Measurements from ENCODE around the gene ERMP1. TPM values are rescaled to one million over a fixed set of nuclear protein-coding genes. Genes with fewer than 3 reads are reported as not detected.

The ERMP1 gene
- total and polyA plus RNA-seq, 2 of the 8 experiments (the other 6 are each of a cell fraction or from before 2014, with no cell fraction given): 12.8 to 16.7 TPM

DNA sequence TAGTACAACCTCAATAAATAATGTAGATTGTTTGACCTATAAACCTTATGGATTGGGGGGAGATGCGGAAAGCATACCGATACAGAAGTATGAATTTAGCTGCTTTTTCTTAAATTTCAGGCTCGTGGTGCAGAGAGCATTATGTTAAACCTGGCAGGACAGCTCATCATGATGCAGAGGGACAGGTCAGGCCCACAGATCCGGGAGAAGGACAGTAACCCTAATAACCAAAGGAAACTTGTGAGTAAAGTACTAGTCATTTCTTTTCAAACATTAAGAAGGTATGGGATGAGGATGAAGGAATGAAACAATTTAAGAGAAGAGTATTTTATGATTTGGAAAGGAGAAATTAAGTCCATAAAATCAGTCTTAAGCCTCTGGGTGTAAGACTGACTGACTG is 70.5 kb downstream of the ERMP1 start:
- no peak overlapping the region for H3K4me2 ChIP-seq (ENCODE audit: insufficient read depth in 1 of 2, low read depth in 2 of 2, low read length in 2 of 2)
- TF ChIP-seq JUND (IDR thresholded peaks at IDR 0.05; ENCODE audit: low read length): no peak
- TF ChIP-seq TCF12 (IDR thresholded peaks at IDR 0.05; ENCODE audit: low read depth, low read length): no peak
- no peak for TF ChIP-seq SUZ12 (IDR thresholded peaks at IDR 0.05; ENCODE audit: low read length)
- TF ChIP-seq CEBPB (IDR thresholded peaks at IDR 0.05; ENCODE audit: low read depth, low read length): no peak
- TF ChIP-seq, protein P1, sequence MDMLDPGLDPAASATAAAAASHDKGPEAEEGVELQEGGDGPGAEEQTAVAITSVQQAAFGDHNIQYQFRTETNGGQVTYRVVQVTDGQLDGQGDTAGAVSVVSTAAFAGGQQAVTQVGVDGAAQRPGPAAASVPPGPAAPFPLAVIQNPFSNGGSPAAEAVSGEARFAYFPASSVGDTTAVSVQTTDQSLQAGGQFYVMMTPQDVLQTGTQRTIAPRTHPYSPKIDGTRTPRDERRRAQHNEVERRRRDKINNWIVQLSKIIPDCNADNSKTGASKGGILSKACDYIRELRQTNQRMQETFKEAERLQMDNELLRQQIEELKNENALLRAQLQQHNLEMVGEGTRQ (IDR thresholded peaks at IDR 0.05; ENCODE audit: low read length): no peak
- TF ChIP-seq TAF1 (IDR thresholded peaks at IDR 0.05; ENCODE audit: low read depth, low read length): no peak
- TF ChIP-seq HDAC2 (IDR thresholded peaks at IDR 0.05; ENCODE audit: borderline replicate concordance in 1 of 2, low read depth in 2 of 2, low read length in 2 of 2): no peak
- TF ChIP-seq RAD21 (IDR thresholded peaks at IDR 0.05 in 1 of 2, conservative IDR thresholded peaks at IDR 0.05 in 1 of 2; ENCODE audit: low read depth in 2 of 2, low read length in 2 of 2): no peak
- TF ChIP-seq, protein P2, sequence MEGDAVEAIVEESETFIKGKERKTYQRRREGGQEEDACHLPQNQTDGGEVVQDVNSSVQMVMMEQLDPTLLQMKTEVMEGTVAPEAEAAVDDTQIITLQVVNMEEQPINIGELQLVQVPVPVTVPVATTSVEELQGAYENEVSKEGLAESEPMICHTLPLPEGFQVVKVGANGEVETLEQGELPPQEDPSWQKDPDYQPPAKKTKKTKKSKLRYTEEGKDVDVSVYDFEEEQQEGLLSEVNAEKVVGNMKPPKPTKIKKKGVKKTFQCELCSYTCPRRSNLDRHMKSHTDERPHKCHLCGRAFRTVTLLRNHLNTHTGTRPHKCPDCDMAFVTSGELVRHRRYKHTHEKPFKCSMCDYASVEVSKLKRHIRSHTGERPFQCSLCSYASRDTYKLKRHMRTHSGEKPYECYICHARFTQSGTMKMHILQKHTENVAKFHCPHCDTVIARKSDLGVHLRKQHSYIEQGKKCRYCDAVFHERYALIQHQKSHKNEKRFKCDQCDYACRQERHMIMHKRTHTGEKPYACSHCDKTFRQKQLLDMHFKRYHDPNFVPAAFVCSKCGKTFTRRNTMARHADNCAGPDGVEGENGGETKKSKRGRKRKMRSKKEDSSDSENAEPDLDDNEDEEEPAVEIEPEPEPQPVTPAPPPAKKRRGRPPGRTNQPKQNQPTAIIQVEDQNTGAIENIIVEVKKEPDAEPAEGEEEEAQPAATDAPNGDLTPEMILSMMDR (IDR thresholded peaks at IDR 0.05; ENCODE audit: control extremely low read depth in 1 of 3, insufficient read depth in 1 of 3, low read depth in 1 of 3, low read length in 3 of 3): no peak
- no peaks in the 10 kb centered on the region for H3K9me3 ChIP-seq (ENCODE audit: insufficient read depth in 2 of 2, low read depth in 1 of 2, low read length in 1 of 2)

More for the DNA sequence above, 70.5 kb downstream of the ERMP1 start:
- no peak overlapping the region for H4K91ac ChIP-seq (replicated peaks; ENCODE audit: insufficient read length, low read length)
- no peak overlapping the region for H2BK12ac ChIP-seq (ENCODE audit: low read depth, low read length)
- H2AFZ ChIP-seq (ENCODE audit: low read length): no peak overlapping the region
- H3K23me2 ChIP-seq (ENCODE audit: low read depth, low read length): no peaks in the 10 kb centered on the region
- H3K56ac ChIP-seq (replicated peaks; ENCODE audit: insufficient read length, low read depth, low read length): no peak overlapping the region
- H3K18ac ChIP-seq (ENCODE audit: extremely low read depth, low read length): no peak overlapping the region
- no peaks in the 10 kb centered on the region for H3K79me2 ChIP-seq (ENCODE audit: control insufficient read depth in 1 of 2, insufficient read depth in 2 of 2, low read length in 2 of 2)
- H3K79me1 ChIP-seq (ENCODE audit: low read depth, low read length): no peaks in the 10 kb centered on the region
- H2BK120ac ChIP-seq (replicated peaks; ENCODE audit: low read depth, low read length): no peak overlapping the region
- no peak overlapping the region for H3K4me3 ChIP-seq (ENCODE audit: extremely low read depth in 1 of 4, insufficient read depth in 2 of 4, low read depth in 3 of 4, low read length in 4 of 4)
- no peaks in the 10 kb centered on the region for H3K27me3 ChIP-seq (replicated peaks in 1 of 4; ENCODE audit: control insufficient read depth in 3 of 4, extremely low read depth in 1 of 4, insufficient read depth in 3 of 4, low read length in 3 of 4)
- no peak overlapping the region for H3K4ac ChIP-seq (replicated peaks; ENCODE audit: insufficient read length, low read depth, low read length)
- FAIRE-seq: no peak
- CTCF ChIA-PET (ENCODE audit: partially characterized antibody): no interaction called here
- no peak overlapping the region for H3K27ac ChIP-seq (ENCODE audit: low read depth, low read length)
- H3K14ac ChIP-seq (ENCODE audit: insufficient read length): no peak overlapping the region
- H2BK15ac ChIP-seq (ENCODE audit: low read length): no peak overlapping the region
- H2BK5ac ChIP-seq (ENCODE audit: low read depth, low read length): no peak overlapping the region
- WGBS, 2 experiments (ENCODE audit: extremely low coverage in 1 of 2, insufficient coverage in 1 of 2, insufficient read length in 1 of 2, insufficient replicate concordance in 2 of 2, low coverage in 1 of 2, low lambda C conversion rate in 2 of 2, missing lambda C conversion rate in 1 of 2): 90% methylated on average over 4 of the region's 4 CpGs; no CpG with 5 or more reads in 1 of the 2 experiments
- no peaks in the 10 kb centered on the region for H4K20me1 ChIP-seq (replicated peaks in 1 of 2; ENCODE audit: control insufficient read depth in 1 of 2, insufficient read depth in 2 of 2, low read length in 2 of 2)
- POLR2A ChIA-PET (ENCODE audit: partially characterized antibody): no interaction called here
- no peak overlapping the region for H4K8ac ChIP-seq (ENCODE audit: extremely low read depth, insufficient read depth, low read length)
- no peak overlapping the region for H3K9ac ChIP-seq (replicated peaks in 1 of 4; ENCODE audit: extremely low read depth in 1 of 4, low read depth in 3 of 4, low read length in 3 of 4)
- peaks cover 0 to 37% (median 14%) of the 10 kb centered on the region in 4 experiments; a peak in 5 of 8 replicates for H3K36me3 ChIP-seq (ENCODE audit: control insufficient read depth in 2 of 4, insufficient read depth in 4 of 4, low read length in 3 of 4)
- H4K5ac ChIP-seq (ENCODE audit: insufficient read length, low read depth, low read length): no peak overlapping the region
- no peaks in the 10 kb centered on the region for H3K4me1 ChIP-seq (replicated peaks in 1 of 4; ENCODE audit: control insufficient read depth in 3 of 4, insufficient read depth in 4 of 4, low read length in 3 of 4)
- H3K23ac ChIP-seq (ENCODE audit: insufficient read length): no peak overlapping the region
- DNase-seq (ENCODE audit: low read depth in 1 of 2, low spot score in 2 of 2): no peak
- H2BK20ac ChIP-seq (ENCODE audit: low read length): no peak overlapping the region
- no peak overlapping the region for H2AK5ac ChIP-seq (ENCODE audit: low read depth, low read length)

All from H1 (cell line).